ENCODE results near the gene PTPN23.

GRCh38 chr3:47411696-47412452 lies 31.1 kb downstream of the PTPN23 start:
- TF ChIP-seq FOS (IDR thresholded peaks at IDR 0.05; ENCODE audit: extremely low read depth, insufficient read length) (no peak), HMGN3 (IDR thresholded peaks at IDR 0.05; ENCODE audit: borderline replicate concordance, extremely low read depth, insufficient read length, low read depth, low read length) (no peak), RAD21 (CRISPR knock-in tag; conservative IDR thresholded peaks at IDR 0.05 in 1 of 2, IDR thresholded peaks at IDR 0.05 in 1 of 2) (no peak), MBD1 (CRISPR knock-in tag; IDR thresholded peaks at IDR 0.05) (no peak), NR2C2 (CRISPR knock-in tag; IDR thresholded peaks at IDR 0.05) (no peak), NR2C2 (tag; IDR thresholded peaks at IDR 0.05) (no peak), ZNF124 (CRISPR knock-in tag; IDR thresholded peaks at IDR 0.05) (no peak), CHD1 (IDR thresholded peaks at IDR 0.05; ENCODE audit: low read length) (no peak), TEAD4 (IDR thresholded peaks at IDR 0.05; ENCODE audit: low read length) (no peak), TEAD4 (CRISPR knock-in tag; IDR thresholded peaks at IDR 0.05; ENCODE audit: borderline replicate concordance) (no peak)
- TF ChIP-seq, protein P1, sequence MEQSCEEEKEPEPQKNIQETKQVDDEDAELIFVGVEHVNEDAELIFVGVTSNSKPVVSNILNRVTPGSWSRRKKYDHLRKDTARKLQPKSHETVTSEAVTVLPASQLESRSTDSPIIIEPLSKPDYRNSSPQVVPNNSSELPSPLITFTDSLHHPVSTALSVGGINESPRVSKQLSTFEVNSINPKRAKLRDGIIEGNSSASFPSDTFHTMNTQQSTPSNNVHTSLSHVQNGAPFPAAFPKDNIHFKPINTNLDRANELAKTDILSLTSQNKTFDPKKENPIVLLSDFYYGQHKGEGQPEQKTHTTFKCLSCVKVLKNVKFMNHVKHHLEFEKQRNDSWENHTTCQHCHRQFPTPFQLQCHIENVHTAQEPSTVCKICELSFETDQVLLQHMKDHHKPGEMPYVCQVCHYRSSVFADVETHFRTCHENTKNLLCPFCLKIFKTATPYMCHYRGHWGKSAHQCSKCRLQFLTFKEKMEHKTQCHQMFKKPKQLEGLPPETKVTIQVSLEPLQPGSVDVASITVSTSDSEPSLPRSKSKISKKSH (CRISPR knock-in tag; IDR thresholded peaks at IDR 0.05): no peak
- TF ChIP-seq, protein P2, sequence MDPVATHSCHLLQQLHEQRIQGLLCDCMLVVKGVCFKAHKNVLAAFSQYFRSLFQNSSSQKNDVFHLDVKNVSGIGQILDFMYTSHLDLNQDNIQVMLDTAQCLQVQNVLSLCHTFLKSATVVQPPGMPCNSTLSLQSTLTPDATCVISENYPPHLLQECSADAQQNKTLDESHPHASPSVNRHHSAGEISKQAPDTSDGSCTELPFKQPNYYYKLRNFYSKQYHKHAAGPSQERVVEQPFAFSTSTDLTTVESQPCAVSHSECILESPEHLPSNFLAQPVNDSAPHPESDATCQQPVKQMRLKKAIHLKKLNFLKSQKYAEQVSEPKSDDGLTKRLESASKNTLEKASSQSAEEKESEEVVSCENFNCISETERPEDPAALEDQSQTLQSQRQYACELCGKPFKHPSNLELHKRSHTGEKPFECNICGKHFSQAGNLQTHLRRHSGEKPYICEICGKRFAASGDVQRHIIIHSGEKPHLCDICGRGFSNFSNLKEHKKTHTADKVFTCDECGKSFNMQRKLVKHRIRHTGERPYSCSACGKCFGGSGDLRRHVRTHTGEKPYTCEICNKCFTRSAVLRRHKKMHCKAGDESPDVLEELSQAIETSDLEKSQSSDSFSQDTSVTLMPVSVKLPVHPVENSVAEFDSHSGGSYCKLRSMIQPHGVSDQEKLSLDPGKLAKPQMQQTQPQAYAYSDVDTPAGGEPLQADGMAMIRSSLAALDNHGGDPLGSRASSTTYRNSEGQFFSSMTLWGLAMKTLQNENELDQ (CRISPR knock-in tag; IDR thresholded peaks at IDR 0.05; ENCODE audit: borderline replicate concordance): no peak
- TF ChIP-seq, protein P3, sequence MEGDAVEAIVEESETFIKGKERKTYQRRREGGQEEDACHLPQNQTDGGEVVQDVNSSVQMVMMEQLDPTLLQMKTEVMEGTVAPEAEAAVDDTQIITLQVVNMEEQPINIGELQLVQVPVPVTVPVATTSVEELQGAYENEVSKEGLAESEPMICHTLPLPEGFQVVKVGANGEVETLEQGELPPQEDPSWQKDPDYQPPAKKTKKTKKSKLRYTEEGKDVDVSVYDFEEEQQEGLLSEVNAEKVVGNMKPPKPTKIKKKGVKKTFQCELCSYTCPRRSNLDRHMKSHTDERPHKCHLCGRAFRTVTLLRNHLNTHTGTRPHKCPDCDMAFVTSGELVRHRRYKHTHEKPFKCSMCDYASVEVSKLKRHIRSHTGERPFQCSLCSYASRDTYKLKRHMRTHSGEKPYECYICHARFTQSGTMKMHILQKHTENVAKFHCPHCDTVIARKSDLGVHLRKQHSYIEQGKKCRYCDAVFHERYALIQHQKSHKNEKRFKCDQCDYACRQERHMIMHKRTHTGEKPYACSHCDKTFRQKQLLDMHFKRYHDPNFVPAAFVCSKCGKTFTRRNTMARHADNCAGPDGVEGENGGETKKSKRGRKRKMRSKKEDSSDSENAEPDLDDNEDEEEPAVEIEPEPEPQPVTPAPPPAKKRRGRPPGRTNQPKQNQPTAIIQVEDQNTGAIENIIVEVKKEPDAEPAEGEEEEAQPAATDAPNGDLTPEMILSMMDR (IDR thresholded peaks at IDR 0.05 in 2 of 3, conservative IDR thresholded peaks at IDR 0.05 in 1 of 3; ENCODE audit: insufficient read depth in 2 of 3, low read depth in 1 of 3, low read length in 3 of 3): no peak
